IMR-90 (cell line): ENCODE results near the gene VPS8. TPM values are rescaled to one million over a fixed set of nuclear protein-coding genes. Genes with fewer than 3 reads are reported as not detected.

Experiments
- ATAC-seq: fragments of 200-7000 bp; cut with Tn5 transposase; 2 replicates; pipeline ENCODE4 v1.9.1; 2020; ENCODE audit warnings: low read depth, mild to moderate bottlenecking, moderate library complexity
- BruUV-seq: library from RNA; stranded (reverse); fragments of 400-500 nt; replicated peaks from 2 replicates; lab custom pipeline; 2021; lab: Mats Ljungman, UMichigan
- CTCF ChIA-PET: fragments of 300-600 bp; formaldehyde crosslinking; extraction: SDS; loops from one replicate; lab custom pipeline; 2021; ENCODE audit warnings: antibody characterized with exemption; lab: Yijun Ruan, JAX
- POLR2A ChIA-PET: fragments of 300-600 bp; sonication (Branson Sonifier 250); formaldehyde crosslinking; loops from one replicate; lab custom pipeline; 2022; ENCODE audit warnings: antibody characterized with exemption; ENCODE audit not compliant: unreplicated experiment; lab: Charles Lee
- DNase-seq: peaks from one replicate; pipeline ENCODE4 v3.0.0; 2013
- H2AFZ ChIP-seq: replicated peaks from 2 replicates; pipeline ENCODE3; 2013; ENCODE audit warnings: low read length, mild to moderate bottlenecking; ENCODE audit not compliant: poor library complexity
- H2AK5ac ChIP-seq: 2 replicates; pipeline ENCODE4 v1.6.1; 2013; ENCODE audit warnings: low read depth, low read length, inconsistent platforms
- H2AK9ac ChIP-seq: replicated peaks from 2 replicates; pipeline ENCODE3; 2013; ENCODE audit warnings: mild to moderate bottlenecking, low read depth, low read length, moderate library complexity; ENCODE audit not compliant: poor library complexity
- H2BK120ac ChIP-seq: 2 replicates; pipeline ENCODE4 v1.6.1; 2013; ENCODE audit warnings: low read depth, low read length, inconsistent platforms
- H2BK15ac ChIP-seq: 3 replicates; pipeline ENCODE4 v1.6.1; 2013; ENCODE audit warnings: low read depth, low read length, inconsistent platforms
- H2BK20ac ChIP-seq: 2 replicates; pipeline ENCODE4 v1.6.1; 2013; ENCODE audit warnings: low read depth, mild to moderate bottlenecking, inconsistent platforms, low read length, moderate library complexity
- H2BK5ac ChIP-seq: 2 replicates; pipeline ENCODE4 v1.6.1; 2013; ENCODE audit warnings: mild to moderate bottlenecking, low read depth, low read length, inconsistent platforms; ENCODE audit not compliant: poor library complexity, severe bottlenecking
- H3K14ac ChIP-seq: replicated peaks from 2 replicates; pipeline ENCODE4 v1.6.1; 2013; ENCODE audit warnings: low read depth, low read length, inconsistent platforms
- H3K18ac ChIP-seq: 2 replicates; pipeline ENCODE4 v1.6.1; 2013; ENCODE audit warnings: low read depth, low read length, control low read depth
- H3K23ac ChIP-seq: 2 replicates; pipeline ENCODE4 v1.6.1; 2013; ENCODE audit warnings: low read depth, low read length, inconsistent platforms
- H3K27ac ChIP-seq: 2 replicates; pipeline ENCODE4 v1.5.1; 2013; ENCODE audit warnings: mild to moderate bottlenecking, control low read depth, low read length; ENCODE audit not compliant: insufficient read depth
- H3K27me3 ChIP-seq: 2 replicates; pipeline ENCODE4 v1.6.1; 2013; ENCODE audit warnings: low read length; ENCODE audit not compliant: control insufficient read depth, insufficient read depth
- H3K36me3 ChIP-seq: 2 replicates; pipeline ENCODE4 v1.6.1; 2013; ENCODE audit warnings: low read length, mixed read lengths; ENCODE audit not compliant: control insufficient read depth, insufficient read depth
- H3K4ac ChIP-seq: 2 replicates; pipeline ENCODE4 v1.6.1; 2013; ENCODE audit warnings: low read depth, low read length, inconsistent platforms
- H3K4me1 ChIP-seq: 2 replicates; pipeline ENCODE4 v1.6.1; 2013; ENCODE audit warnings: low read length, mixed read lengths; ENCODE audit not compliant: control insufficient read depth, insufficient read depth
- H3K4me2 ChIP-seq: 2 replicates; pipeline ENCODE4 v1.6.1; 2013; ENCODE audit warnings: low read depth, mild to moderate bottlenecking, control low read depth, low read length, moderate library complexity
- H3K4me3 ChIP-seq: 2 replicates; pipeline ENCODE4 v1.5.1; 2013; ENCODE audit warnings: low read depth, mild to moderate bottlenecking, control low read depth, low read length, moderate library complexity; ENCODE audit not compliant: insufficient read depth
- H3K56ac ChIP-seq: 2 replicates; pipeline ENCODE4 v1.6.1; 2013; ENCODE audit warnings: low read length, inconsistent platforms; ENCODE audit not compliant: insufficient read depth; ENCODE audit errors: extremely low read depth
- H3K79me1 ChIP-seq, 2 experiments: 2 replicates each; pipeline ENCODE4 v1.6.1; 2013; ENCODE audit warnings: low read length in 2 of 2, inconsistent platforms in 1 of 2, low read depth in 1 of 2
- H3K9ac ChIP-seq: 2 replicates; pipeline ENCODE4 v1.6.1; 2013; ENCODE audit warnings: low read depth, low read length, control low read depth
- H3K9me1 ChIP-seq: 2 replicates; pipeline ENCODE4 v1.6.1; 2013; ENCODE audit warnings: low read length, inconsistent platforms; ENCODE audit not compliant: insufficient read depth
- H3K9me3 ChIP-seq: 2 replicates; pipeline ENCODE4 v1.6.1; 2013; ENCODE audit warnings: low read length; ENCODE audit not compliant: control insufficient read depth, insufficient read depth
- H4K20me1 ChIP-seq: 2 replicates; pipeline ENCODE4 v1.6.1; 2013; ENCODE audit warnings: low read length, inconsistent platforms; ENCODE audit not compliant: insufficient read depth
- H4K5ac ChIP-seq: 2 replicates; pipeline ENCODE4 v1.6.1; 2013; ENCODE audit warnings: mild to moderate bottlenecking, low read depth, low read length, control low read depth
- H4K8ac ChIP-seq, 2 experiments: 2 replicates each; pipeline ENCODE4 v1.6.1; 2013; ENCODE audit warnings: low read depth in 2 of 2, low read length in 2 of 2, control low read depth in 1 of 2, inconsistent platforms in 1 of 2
- H4K91ac ChIP-seq: 2 replicates; pipeline ENCODE4 v1.6.1; 2013; ENCODE audit warnings: low read depth, low read length, inconsistent platforms; ENCODE audit not compliant: insufficient read depth
- BHLHE40 ChIP-seq: fragments of 150-350 bp; IDR thresholded peaks from 2 replicates; pipeline ENCODE4 v1.6.1; 2016; ENCODE audit warnings: mild to moderate bottlenecking, low read depth, low read length
- NFE2L2 ChIP-seq: fragments of 150-350 bp; IDR thresholded peaks from 2 replicates; pipeline ENCODE4 v1.6.1; 2016; ENCODE audit warnings: low read depth, mild to moderate bottlenecking, low read length
- SMC3 ChIP-seq: fragments of 150-350 bp; IDR thresholded peaks from 2 replicates; pipeline ENCODE4 v1.6.1; 2016; ENCODE audit warnings: low read depth, mild to moderate bottlenecking, antibody characterized with exemption, low read length, moderate library complexity
- WGBS, 2 experiments: methylation state at CpG; one replicate each; pipeline versions ENCODE4 v1.1.5 to v1.1.7; 2013; ENCODE audit warnings: missing lambda C conversion rate in 2 of 2; ENCODE audit not compliant: insufficient read length in 1 of 2; ENCODE audit errors: extremely low coverage in 2 of 2; 5-methylcytosine and 5-hydroxymethylcytosine counted together
- dilution Hi-C: fragments of 300-500 bp; cut with HindIII; formaldehyde crosslinking; loops from one replicate; pipeline ENCODE4 v1.14.3; 2018; ENCODE audit warnings: low sequenced_read_pairs; ENCODE audit not compliant: unreplicated experiment
- in situ Hi-C: fragments of 300-500 bp; cut with MboI; formaldehyde crosslinking; loops from 3 replicates; pipeline ENCODE4 v1.14.3; 2019; ENCODE audit warnings: low sequenced_read_pairs, inconsistent platforms, mixed read lengths
- intact Hi-C: fragments of 100-400 bp; cut with micrococcal nuclease; formaldehyde crosslinking; loops from 2 replicates; pipeline ENCODE4 v1.10.0; 2022
- polyA plus RNA-seq, 3 experiments: library from polyadenylated mRNA; depleted of rRNA; stranded (reverse); fragments of >200 nt; gene quantifications; 2 replicates each; pipeline ENCODE4 v1.2.3, GENCODE V29; 2012; ENCODE audit warnings: low replicate concordance in 1 of 3
- total RNA-seq: library from RNA; depleted of rRNA; stranded (reverse); fragments of >200 nt; gene quantifications from 2 replicates; pipeline ENCODE4 v1.2.3, GENCODE V29; 2012

VPS8 gene
- total and polyA plus RNA-seq, 2 of the 4 experiments (the other 2 are of a cell fraction) = 14.0 to 56.1 TPM

DNA sequence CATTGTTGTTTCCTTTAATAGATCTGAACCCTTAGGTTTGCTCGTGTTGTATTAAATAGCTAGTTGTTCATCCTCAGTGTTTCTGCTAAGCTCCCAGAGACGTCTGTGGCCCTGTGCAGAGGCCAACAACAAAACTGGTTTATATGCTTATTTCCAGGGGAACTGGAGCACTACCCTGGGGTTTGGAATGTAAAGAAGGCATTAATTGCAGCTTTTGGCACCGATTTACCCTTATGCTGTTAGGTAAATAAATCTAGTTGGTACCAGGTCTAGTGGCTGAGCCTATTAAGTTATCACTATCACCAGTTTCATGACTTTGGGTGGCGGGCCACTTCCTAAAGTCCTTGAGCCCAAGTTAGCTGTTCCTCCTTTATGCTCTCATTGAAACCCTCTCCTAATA lies 12.0 kb downstream of the VPS8 start:
- H2BK5ac ChIP-seq = no peak overlapping the region
- no peak overlapping the region for H3K14ac ChIP-seq
- H3K4ac ChIP-seq = no peak overlapping the region
- H4K91ac ChIP-seq = no peak overlapping the region
- peaks cover 3% of the 10 kb centered on the region; the same call in 1 of the 2 replicates for H4K20me1 ChIP-seq
- no peak overlapping the region for H4K8ac ChIP-seq
- no peak overlapping the region for H2AFZ ChIP-seq
- dilution Hi-C loops = no loop called here
- H3K56ac ChIP-seq = no peak overlapping the region
- no TSS peak for BruUV-seq
- CTCF ChIA-PET = no interaction called here
- no peak overlapping the region for H2BK15ac ChIP-seq
- intact Hi-C loops = no loop called here
- WGBS, 2 experiments = 80% methylated on average over 1 of the region's 4 CpGs; no CpG with 5 or more reads in 1 of the 2 experiments
- DNase-seq = no peak
- no peak overlapping the region for H2BK20ac ChIP-seq
- no peak for ATAC-seq
- H2BK120ac ChIP-seq = no peak overlapping the region
- H3K4me2 ChIP-seq = no peak overlapping the region
- H3K36me3 ChIP-seq = peaks cover 5% of the 10 kb centered on the region
- H3K4me3 ChIP-seq = no peak overlapping the region
- 0 out of 2 replicates have a peak, but pooled peaks cover 3% of the 10 kb centered on the region for H3K9me1 ChIP-seq
- in situ Hi-C loops = no loop called here
- no peak for TF ChIP-seq NFE2L2
- no peak for TF ChIP-seq SMC3
- TF ChIP-seq BHLHE40 = no peak
- H3K79me1 ChIP-seq = peaks cover 14 to 18% of the 10 kb centered on the region in 2 experiments; a peak in 3 of 4 replicates
- H3K27me3 ChIP-seq = no peaks in the 10 kb centered on the region
- POLR2A ChIA-PET = no interaction called here
- H3K27ac ChIP-seq = no peak overlapping the region
- no peaks in the 10 kb centered on the region for H3K4me1 ChIP-seq
- no peak overlapping the region for H2AK5ac ChIP-seq
- no peak overlapping the region for H3K23ac ChIP-seq
- H3K18ac ChIP-seq = no peak overlapping the region
- H3K9me3 ChIP-seq = no peaks in the 10 kb centered on the region
- no peak overlapping the region for H2AK9ac ChIP-seq
- H4K5ac ChIP-seq = no peak overlapping the region
- no peak overlapping the region for H3K9ac ChIP-seq
